Common myeloid progenitor, CD34-positive (primary cell): ENCODE data around the gene PCNX3.

Experiments
- CTCF ChIA-PET: fragments of 350-600 bp; sonication (Branson Sonifier 250); formaldehyde crosslinking; loops from one replicate; lab custom pipeline; 2021; ENCODE audit warnings: antibody characterized with exemption; lab: Charles Lee
- POLR2A ChIA-PET: fragments of 350-600 bp; sonication (Branson Sonifier 250); formaldehyde crosslinking; loops from one replicate; lab custom pipeline; 2021; ENCODE audit warnings: antibody characterized with exemption; lab: Charles Lee
- DNase-seq, 3 donors: peaks; one replicate each; pipeline versions ENCODE4 v3.0.0 to v3.0.0-alpha.2; 2013
- H3K27ac ChIP-seq, 2 experiments: 1 replicate in 1 of 2; 2 replicates in 1 of 2; pipeline ENCODE4 v1.7.0; 2013; ENCODE audit warnings: inconsistent platforms in 2 of 2, low read length in 2 of 2, mild to moderate bottlenecking in 2 of 2, low read depth in 1 of 2, moderate library complexity in 1 of 2; ENCODE audit not compliant: severe bottlenecking in 2 of 2, insufficient read depth in 1 of 2, poor library complexity in 1 of 2
- H3K27me3 ChIP-seq, 5 experiments: replicated peaks in 2 of 5; 1 replicate in 3 of 5; 2 replicates in 2 of 5; pipeline versions ENCODE4 v1.6.1 to v1.7.0; 2013; ENCODE audit warnings: low read length in 4 of 5, mild to moderate bottlenecking in 2 of 5, moderate library complexity in 2 of 5, inconsistent platforms in 1 of 5; ENCODE audit not compliant: insufficient read depth in 5 of 5, control insufficient read depth in 4 of 5
- H3K36me3 ChIP-seq, 4 experiments: 1 replicate in 2 of 4; 2 replicates in 2 of 4; pipeline versions ENCODE4 v1.6.1 to v1.7.0; 2013; ENCODE audit warnings: low read length in 3 of 4, control low read depth in 1 of 4, mild to moderate bottlenecking in 1 of 4; ENCODE audit not compliant: control insufficient read depth in 4 of 4, insufficient read depth in 4 of 4
- H3K4me1 ChIP-seq, 4 experiments: 1 replicate in 3 of 4; 2 replicates in 1 of 4; pipeline versions ENCODE4 v1.6.1 to v1.7.1; 2013; ENCODE audit warnings: low read length in 3 of 4, mild to moderate bottlenecking in 3 of 4, control low read depth in 1 of 4, inconsistent platforms in 1 of 4, moderate library complexity in 1 of 4; ENCODE audit not compliant: control insufficient read depth in 4 of 4, insufficient read depth in 4 of 4; ENCODE audit errors: control extremely low read depth in 1 of 4
- H3K4me3 ChIP-seq, 7 experiments: 1 replicate in 4 of 7; 2 replicates in 3 of 7; pipeline versions ENCODE4 v1.5.1 to v1.7.0; 2013; ENCODE audit warnings: mild to moderate bottlenecking in 7 of 7, low read length in 6 of 7, moderate library complexity in 6 of 7, inconsistent platforms in 2 of 7, low read depth in 2 of 7, control low read depth in 1 of 7; ENCODE audit not compliant: insufficient read depth in 4 of 7, control insufficient read depth in 1 of 7; ENCODE audit errors: extremely low read depth in 1 of 7
- H3K9me3 ChIP-seq, 5 experiments: 1 replicate in 4 of 5; 2 replicates in 1 of 5; pipeline versions ENCODE4 v1.6.1 to v1.7.1; 2013; ENCODE audit warnings: low read length in 4 of 5, mild to moderate bottlenecking in 2 of 5, inconsistent platforms in 1 of 5, low read depth in 1 of 5, moderate library complexity in 1 of 5; ENCODE audit not compliant: control insufficient read depth in 4 of 5, insufficient read depth in 2 of 5; ENCODE audit errors: control extremely low read depth in 1 of 5
- WGBS: methylation state at CpG from one replicate; pipeline ENCODE4 v1.1.5; 2013; ENCODE audit not compliant: insufficient coverage; 5-methylcytosine and 5-hydroxymethylcytosine counted together

PCNX3 gene

GRCh38 chr11:65595543-65596281 lies 19.9 kb upstream of the PCNX3 start, which contains the start of gene KCNK7:
KCNK7 (minus strand) TSS chr11:65595800; CDS start chr11:65595772, 28 bp downstream.
- H3K27me3 ChIP-seq: no peaks in the 10 kb centered on the region
- DNase-seq: no peak
- no peaks in the 10 kb centered on the region for H3K9me3 ChIP-seq
- POLR2A ChIA-PET: interaction anchor here (0.6 to 0.7 kb wide), 2 partner anchors 17 to 91 kb away, joined by 3 to 4 read pairs; no protein-coding TSS in a partner anchor
- CTCF ChIA-PET: interaction anchor here (1.3 to 16.6 kb wide), 5 partner anchors 8 to 56 kb away, joined by 3 to 229 read pairs (median 89); partner anchors contain the start of genes EHBP1L1, MAP3K11 and PCNX3
- H3K4me1 ChIP-seq: peaks cover 0 to 9% (median 6%) of the 10 kb centered on the region in 4 experiments
- 78% methylated on average over 7 of the region's 12 CpGs for WGBS
- H3K36me3 ChIP-seq: peaks cover 7 to 56% (median 33%) of the 10 kb centered on the region in 4 experiments
- H3K4me3 ChIP-seq: no peak within 1 kb of the TSS
- no peak within 1 kb of the TSS for H3K27ac ChIP-seq

GRCh38 chr11:65596520-65596919 lies 19.1 kb upstream of the PCNX3 start:
- ChIA-PET POLR2A (no interaction called here), CTCF (interaction anchor here (1.3 to 16.6 kb wide), 4 partner anchors 8 to 57 kb away, joined by 3 to 229 read pairs (median 48); partner anchors contain the start of genes MAP3K11 and PCNX3)
- peaks cover 0 to 9% (median 6%) of the 10 kb centered on the region in 4 experiments for H3K4me1 ChIP-seq
- no peak overlapping the region for H3K27ac ChIP-seq
- 100% methylated on average over 6 of the region's 6 CpGs for WGBS
- H3K27me3 ChIP-seq: no peaks in the 10 kb centered on the region
- H3K4me3 ChIP-seq: no peak overlapping the region
- peaks cover 7 to 55% (median 36%) of the 10 kb centered on the region in 4 experiments for H3K36me3 ChIP-seq
- DNase-seq: no peak
- no peaks in the 10 kb centered on the region for H3K9me3 ChIP-seq

- no peak for DNase-seq
- no peaks in the 10 kb centered on the region for H3K27me3 ChIP-seq
- peaks cover 0 to 7% (median 5%) of the 10 kb centered on the region in 4 experiments for H3K4me1 ChIP-seq
- peaks cover 4 to 50% (median 33%) of the 10 kb centered on the region in 4 experiments for H3K36me3 ChIP-seq
- ChIA-PET CTCF (interaction anchor here (1.5 to 16.6 kb wide), 4 partner anchors 8 to 59 kb away, joined by 3 to 229 read pairs (median 48); partner anchors contain the start of genes MAP3K11 and PCNX3), POLR2A (no interaction called here)
- H3K9me3 ChIP-seq: no peaks in the 10 kb centered on the region
- WGBS: 95% methylated on average over 10 of the region's 16 CpGs
- no peak overlapping the region for H3K27ac ChIP-seq
- no peak overlapping the region for H3K4me3 ChIP-seq
Observed at GRCh38 chr11:65598258-65598699, 17.3 kb upstream of the PCNX3 start.

GRCh38 chr11:65599216-65599954 lies 16.2 kb upstream of the PCNX3 start:
- POLR2A ChIA-PET: no interaction called here
- H3K4me3 ChIP-seq: no peak overlapping the region

GRCh38 chr11:65599955-65600246 lies 15.7 kb upstream of the PCNX3 start:
- no peaks in the 10 kb centered on the region for H3K9me3 ChIP-seq
- 96% methylated on average over 4 of the region's 6 CpGs for WGBS
- no peak overlapping the region for H3K27ac ChIP-seq
- no peaks in the 10 kb centered on the region for H3K27me3 ChIP-seq
- H3K4me3 ChIP-seq: no peak overlapping the region
- no peak for DNase-seq
- H3K4me1 ChIP-seq: peaks cover 0 to 7% (median 3%) of the 10 kb centered on the region in 4 experiments
- H3K36me3 ChIP-seq: peaks cover 4 to 62% (median 46%) of the 10 kb centered on the region in 4 experiments
- CTCF ChIA-PET: interaction anchor here (16.3 to 16.6 kb wide), 2 partner anchors 7 to 8 kb away, joined by 229 read pairs; partner anchors contain the start of genes KCNK7, MAP3K11 and PCNX3
- POLR2A ChIA-PET: no interaction called here

More at GRCh38 chr11:65599216-65599954, 16.2 kb upstream of the PCNX3 start:
- DNase-seq: no peak
- WGBS: 96% methylated on average over 36 of the region's 49 CpGs
- H3K9me3 ChIP-seq: no peaks in the 10 kb centered on the region
- H3K27ac ChIP-seq: no peak overlapping the region
- H3K27me3 ChIP-seq: no peaks in the 10 kb centered on the region
- peaks cover 4 to 56% (median 41%) of the 10 kb centered on the region in 4 experiments for H3K36me3 ChIP-seq
- H3K4me1 ChIP-seq: peaks cover 0 to 7% (median 3%) of the 10 kb centered on the region in 4 experiments
- CTCF ChIA-PET: interaction anchor here (1.5 to 16.6 kb wide), 3 partner anchors 6 to 9 kb away, joined by 3 to 229 read pairs (median 229); partner anchors contain the start of genes KCNK7, MAP3K11 and PCNX3

- Histone ChIP-seq H3K27me3 (no peaks in the 10 kb centered on the region), H3K4me1 (peaks cover 0 to 3% (median 2%) of the 10 kb centered on the region in 4 experiments), H3K36me3 (peaks cover 7 to 82% (median 67%) of the 10 kb centered on the region in 4 experiments), H3K4me3 (no peak overlapping the region), H3K27ac (no peak overlapping the region), H3K9me3 (no peaks in the 10 kb centered on the region)
- ChIA-PET CTCF (interaction anchor here (0.9 to 16.3 kb wide), 9 partner anchors 8 to 176 kb away, joined by 3 to 229 read pairs (median 4); partner anchors contain the start of genes EHBP1L1, KCNK7 and PCNX3), POLR2A (no interaction called here)
- DNase-seq: no peak
- WGBS: 100% methylated on average over 1 of the region's 1 CpG
Observed at GRCh38 chr11:65604258-65604657, 11.3 kb upstream of the PCNX3 start.
